Right lobe of liver (tissue), 6 donors: ENCODE measurements around the gene ATG14. TPM values are rescaled to one million over a fixed set of nuclear protein-coding genes. Genes with fewer than 3 reads are reported as not detected.

ENCODE experiments used
- ATAC-seq, 4 donors: fragments of 200-7000 bp; cut with Tn5 transposase; one replicate each; pipeline ENCODE4 v1.9.1; 2020; ENCODE audit warnings: mild to moderate bottlenecking in 4 of 4, moderate library complexity in 4 of 4
- DNase-seq, 3 donors: peaks; one replicate each; pipeline ENCODE4 v3.0.0-alpha.2; 2020
- H3K27ac ChIP-seq, 3 donors: fragments of 200-600 bp; one replicate each; pipeline ENCODE4 v1.8.0; 2022
- H3K27me3 ChIP-seq, 2 donors: fragments of 200-600 bp; one replicate each; pipeline ENCODE4 v1.8.0; 2022
- H3K36me3 ChIP-seq, 4 donors: fragments of 200-600 bp; sonication (generic) in 1 of 4; one replicate each; pipeline versions ENCODE4 v1.5.1 to v1.8.0; 2017 to 2022; ENCODE audit warnings: control low read depth in 1 of 4
- H3K4me1 ChIP-seq, 4 donors: fragments of 200-600 bp; sonication (generic) in 1 of 4; one replicate each; pipeline versions ENCODE4 v1.5.1 to v1.8.0; 2017 to 2022; ENCODE audit warnings: control low read depth in 1 of 4
- H3K4me3 ChIP-seq, 3 donors: fragments of 200-600 bp; one replicate each; pipeline ENCODE4 v1.8.0; 2022
- H3K9me3 ChIP-seq, 4 donors: fragments of 200-600 bp; sonication (generic) in 1 of 4; one replicate each; pipeline versions ENCODE4 v1.5.1 to v1.8.0; 2017 to 2022; ENCODE audit warnings: control low read depth in 1 of 4
- CTCF ChIP-seq, 4 donors: fragments of 200-600 bp in 3 of 4; fragments of 450-650 bp in 1 of 4; IDR thresholded peaks; one replicate each; pipeline versions ENCODE4 v1.5.1 to v1.8.0; 2016 to 2022; ENCODE audit warnings: antibody characterized with exemption in 4 of 4, mild to moderate bottlenecking in 2 of 4
- POLR2A ChIP-seq: fragments of 450-650 bp; IDR thresholded peaks from one replicate; pipeline ENCODE4 v1.6.1; 2017; ENCODE audit warnings: antibody characterized with exemption, mild to moderate bottlenecking
- WGBS: methylation state at CpG from one replicate; pipeline ENCODE4 v1.1.6; 2018; ENCODE audit warnings: low coverage, low lambda C conversion rate; ENCODE audit not compliant: insufficient coverage; ENCODE audit errors: missing lambda C conversion rate; 5-methylcytosine and 5-hydroxymethylcytosine counted together
- intact Hi-C, 2 donors: fragments of 100-400 bp; cut with DNase I; formaldehyde crosslinking; loops; one replicate each; pipeline versions ENCODE4 v1.11.2 to v1.14.1; 2022
- total RNA-seq, 6 experiments: library from RNA; depleted of rRNA in 2 of 6; stranded (reverse); fragments of >200 nt in 2 of 6; fragmentation: NEBNext Ultra II Directional in 3 of 6; extraction: Animal tissue kit (Norgen Biotek cat#: 25700) in 3 of 6; gene quantifications; one replicate each; pipeline versions ENCODE4 v1.1.0 to v1.2.4, GENCODE V29; 2016 to 2023
- donor health status: DM: no; HTN: yes; CAD: no.
- donor health status: DM: no; HTN: no; CAD: no.
- donor health status: DM: no; HTN: no; CAD: no.
- donor health status: DM: no; HTN: yes; CAD: no.
- donor health status: DM: no; HTN: yes; CAD: no.

Gene ATG14
- total RNA-seq, 6 experiments from 2014 or later, result 4.0 to 4.7 (median 4.2) TPM

- ATAC-seq, result peak; percentile 79 to 89 (median 83)
- Histone ChIP-seq H3K36me3 (no peaks in the 10 kb centered on the region), H3K27me3 (no peaks in the 10 kb centered on the region), H3K4me1 (no peaks in the 10 kb centered on the region), H3K9me3 (no peaks in the 10 kb centered on the region), H3K27ac (no peak overlapping the region), H3K4me3 (no peak overlapping the region)
- intact Hi-C loops, result no loop called here
- WGBS, result 20% methylated on average over 5 of the region's 5 CpGs
- no peak for DNase-seq
- TF ChIP-seq CTCF (IDR thresholded peaks at IDR 0.05) (peak; percentile 51 to 66 (median 62)), POLR2A (no peak)
Measured at GRCh38 chr14:55446127-55446736, 34.6 kb upstream of the ATG14 start.

GRCh38 chr14:55441286-55441685 lies 29.7 kb upstream of the ATG14 start:
- Histone ChIP-seq H3K27ac (no peak overlapping the region), H3K4me3 (no peak overlapping the region), H3K36me3 (no peaks in the 10 kb centered on the region), H3K9me3 (no peaks in the 10 kb centered on the region), H3K4me1 (no peaks in the 10 kb centered on the region), H3K27me3 (no peaks in the 10 kb centered on the region)
- DNase-seq (no peak), ATAC-seq (no peak)
- TF ChIP-seq POLR2A, result no peak
- TF ChIP-seq CTCF (IDR thresholded peaks at IDR 0.05), result no peak
- 81% methylated on average over 9 of the region's 9 CpGs for WGBS
- intact Hi-C loops, result no loop called here

GRCh38 chr14:55440385-55440784 lies 28.8 kb upstream of the ATG14 start, which contains the start of gene TBPL2:
TSS of gene TBPL2 (minus strand) at chr14:55440616. CDS start at chr14:55440449, 167 bp downstream.
- peak in 1 of 4 donors; percentile 35 for ATAC-seq
- 41% methylated on average over 10 of the region's 29 CpGs for WGBS

GRCh38 chr14:55438066-55438683 lies 26.5 kb upstream of the ATG14 start:
- TF ChIP-seq CTCF (IDR thresholded peaks at IDR 0.05) (peak; percentile 35 to 43 (median 40)), POLR2A (no peak)
- peak; percentile 42 to 77 (median 56) for ATAC-seq
- intact Hi-C loops, result no loop called here
- no peak overlapping the region for H3K27ac ChIP-seq
- 37% methylated on average over 9 of the region's 10 CpGs for WGBS
- H3K36me3 ChIP-seq, result no peaks in the 10 kb centered on the region
- no peak overlapping the region for H3K4me3 ChIP-seq
- H3K4me1 ChIP-seq, result no peaks in the 10 kb centered on the region
- DNase-seq, result no peak
- no peaks in the 10 kb centered on the region for H3K27me3 ChIP-seq
- no peaks in the 10 kb centered on the region for H3K9me3 ChIP-seq

More at GRCh38 chr14:55440385-55440784, 28.8 kb upstream of the ATG14 start, which contains the start of gene TBPL2:
- no peak for DNase-seq
- H3K4me1 ChIP-seq, result no peaks in the 10 kb centered on the region
- H3K4me3 ChIP-seq, result no peak within 1 kb of the TSS
- H3K27me3 ChIP-seq, result no peaks in the 10 kb centered on the region
- H3K36me3 ChIP-seq, result no peaks in the 10 kb centered on the region
- H3K9me3 ChIP-seq, result no peaks in the 10 kb centered on the region
- TF ChIP-seq CTCF (IDR thresholded peaks at IDR 0.05), result no peak
- TF ChIP-seq POLR2A, result no peak
- H3K27ac ChIP-seq, result no peak within 1 kb of the TSS
- intact Hi-C loops, result no loop called here
